GM18868 (cell line): ENCODE results near the gene TMEM240.
"Not testable (repeated sequence)": the region's sequence is repeated elsewhere in the genome, so short reads cannot be mapped to it uniquely, and the experiment has no call there.

ENCODE experiments used
- ATAC-seq: cut with Tn5 transposase; IDR thresholded peaks from one replicate; pipeline ENCODE4 v1.9.1; 2021; ENCODE audit warnings: mild to moderate bottlenecking, moderate library complexity; ENCODE audit not compliant: unreplicated experiment

TMEM240 gene

DNA sequence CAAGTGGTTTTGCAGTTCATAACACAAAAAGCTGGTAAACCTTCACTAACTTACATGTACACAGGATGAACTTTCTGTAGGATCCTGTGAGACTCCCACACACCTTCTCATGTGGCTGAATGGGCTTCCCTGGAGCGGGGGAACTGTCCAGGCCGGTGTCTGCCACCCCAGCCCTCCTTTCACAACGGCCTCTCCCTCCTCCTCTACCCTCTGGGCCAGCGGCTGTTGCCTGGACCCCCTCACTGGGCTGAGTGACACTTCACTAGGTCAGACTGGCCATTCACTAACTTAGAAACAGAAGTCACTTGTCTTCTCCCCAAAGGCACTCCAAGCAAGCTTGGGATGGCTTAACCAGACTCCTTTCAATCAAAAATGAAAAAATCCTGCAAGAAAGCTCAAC lies 18.2 kb upstream of the TMEM240 start:
- ATAC-seq, result no peak

DNA sequence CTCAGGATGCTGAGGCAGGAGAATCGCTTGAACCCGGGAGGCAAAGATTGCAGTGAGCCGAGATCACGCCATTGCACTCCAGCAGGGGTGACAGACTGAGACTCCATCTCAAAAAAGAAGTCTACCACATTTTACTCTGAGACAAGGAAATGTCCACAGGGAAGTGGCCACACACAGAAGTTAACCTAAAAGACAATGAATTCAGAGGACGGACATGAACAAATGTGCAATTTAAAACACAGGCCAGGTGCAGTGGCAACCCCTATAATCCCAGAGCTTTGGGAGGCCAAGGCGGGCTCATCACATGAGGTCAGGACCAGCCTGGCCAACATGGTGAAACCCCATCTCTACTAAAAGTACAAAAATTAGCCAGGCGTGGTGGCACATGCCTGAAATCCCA lies 17.3 kb upstream of the TMEM240 start:
- not testable (repeated sequence) for ATAC-seq

DNA sequence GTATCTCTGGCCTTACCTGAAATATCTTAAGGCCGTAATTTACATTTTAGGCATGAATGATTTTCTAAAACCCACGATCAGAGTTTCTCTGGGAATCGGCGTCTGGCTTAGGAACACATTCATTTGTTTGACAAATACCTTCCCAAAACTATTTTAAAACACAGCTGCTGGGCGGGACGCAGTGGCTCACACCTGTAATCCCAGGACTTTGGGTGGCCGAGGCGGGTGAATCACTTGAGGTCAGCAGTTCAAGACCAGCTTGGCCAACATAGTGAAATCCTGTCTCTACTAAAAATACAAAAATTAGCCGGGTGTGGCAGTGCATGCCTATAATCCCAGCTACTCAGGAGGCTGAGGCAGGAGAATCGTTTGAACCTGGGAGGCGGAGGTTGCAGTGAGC lies 16.5 kb upstream of the TMEM240 start:
- ATAC-seq, result not testable (repeated sequence)

DNA sequence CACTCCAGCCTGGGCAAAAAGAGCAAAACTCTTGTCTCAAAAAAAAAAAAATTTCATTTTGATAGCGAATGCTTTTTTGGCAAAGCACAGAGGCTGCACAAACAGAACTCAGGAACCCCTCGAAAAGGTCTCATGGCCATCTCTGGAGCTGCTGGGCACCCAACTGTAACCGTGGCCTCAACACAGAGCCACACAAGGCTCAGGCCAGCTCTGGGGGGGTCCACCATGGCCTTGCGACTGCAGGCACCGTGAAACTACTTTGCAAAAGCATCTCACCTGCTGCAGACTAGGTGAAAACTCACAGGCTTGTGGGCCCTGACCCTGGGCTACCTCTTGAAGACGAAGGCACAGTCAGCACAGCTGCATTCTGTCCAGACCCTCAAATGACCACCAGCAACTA lies 16.1 kb upstream of the TMEM240 start:
- ATAC-seq, result no peak

DNA sequence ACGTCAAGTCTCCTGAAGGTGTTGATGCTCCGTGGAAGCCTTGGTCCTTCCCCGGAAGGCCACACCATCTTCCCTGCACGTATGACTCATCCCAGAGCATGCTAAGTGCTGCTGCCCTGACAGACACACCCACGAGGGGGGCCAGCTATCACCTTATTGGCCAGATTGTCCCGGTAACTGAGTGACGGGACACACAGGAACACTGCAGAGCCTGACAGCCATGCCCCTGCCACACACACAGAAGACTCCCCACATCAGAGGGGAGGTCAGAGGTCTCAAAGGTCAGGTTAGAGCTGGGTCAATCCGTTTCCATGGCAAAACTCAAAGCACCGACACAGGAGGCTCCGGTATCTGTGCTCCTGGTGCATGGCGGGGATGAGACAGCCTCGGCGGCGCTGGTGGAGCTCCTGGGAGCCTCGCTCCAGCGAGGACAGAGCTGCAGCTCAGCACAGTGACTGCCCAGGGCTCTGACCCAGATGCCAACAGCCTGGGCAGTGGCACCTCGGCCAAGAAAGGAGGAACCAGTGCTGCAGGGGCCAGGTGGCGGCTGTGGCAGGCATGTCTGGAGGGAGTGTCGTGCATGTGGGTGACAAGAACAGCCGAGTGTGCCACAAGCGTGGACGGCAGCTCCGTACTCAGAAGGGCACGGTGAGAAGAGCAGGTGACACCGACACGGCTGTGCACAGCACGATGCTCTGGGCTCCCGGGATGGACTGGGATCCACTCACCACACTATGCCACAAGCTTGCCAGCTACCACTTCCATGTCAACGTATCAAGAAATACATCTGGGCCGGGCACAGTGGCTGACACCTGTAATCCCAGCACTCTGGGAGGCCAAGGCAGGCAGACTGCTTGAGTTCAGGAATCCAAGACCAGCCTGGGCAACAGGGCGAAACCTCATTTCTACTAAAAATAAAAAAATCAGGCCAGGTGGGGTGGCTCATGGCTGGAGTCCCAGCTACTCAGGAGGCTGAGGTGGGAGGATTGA lies 14.8 kb upstream of the TMEM240 start:
- ATAC-seq, result no peak

DNA sequence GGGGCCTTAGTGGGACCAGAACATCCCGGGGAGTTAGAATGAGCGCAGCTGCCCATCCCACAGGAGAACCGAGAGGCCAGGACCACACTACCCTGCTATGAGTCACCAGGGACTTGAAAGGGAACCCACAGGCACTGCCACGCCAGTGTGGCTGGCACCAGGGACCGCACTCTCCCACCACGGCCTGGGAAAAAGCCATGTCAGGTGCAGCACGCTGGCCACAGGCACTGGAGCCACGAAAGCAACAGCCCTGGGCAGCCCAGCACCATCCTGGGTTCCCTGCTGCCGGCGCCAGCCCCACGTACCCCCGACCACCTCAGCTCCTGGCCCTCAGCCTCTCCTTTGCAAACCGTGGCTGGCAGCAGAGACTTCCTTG lies 14.1 kb upstream of the TMEM240 start:
- ATAC-seq, result no peak

DNA sequence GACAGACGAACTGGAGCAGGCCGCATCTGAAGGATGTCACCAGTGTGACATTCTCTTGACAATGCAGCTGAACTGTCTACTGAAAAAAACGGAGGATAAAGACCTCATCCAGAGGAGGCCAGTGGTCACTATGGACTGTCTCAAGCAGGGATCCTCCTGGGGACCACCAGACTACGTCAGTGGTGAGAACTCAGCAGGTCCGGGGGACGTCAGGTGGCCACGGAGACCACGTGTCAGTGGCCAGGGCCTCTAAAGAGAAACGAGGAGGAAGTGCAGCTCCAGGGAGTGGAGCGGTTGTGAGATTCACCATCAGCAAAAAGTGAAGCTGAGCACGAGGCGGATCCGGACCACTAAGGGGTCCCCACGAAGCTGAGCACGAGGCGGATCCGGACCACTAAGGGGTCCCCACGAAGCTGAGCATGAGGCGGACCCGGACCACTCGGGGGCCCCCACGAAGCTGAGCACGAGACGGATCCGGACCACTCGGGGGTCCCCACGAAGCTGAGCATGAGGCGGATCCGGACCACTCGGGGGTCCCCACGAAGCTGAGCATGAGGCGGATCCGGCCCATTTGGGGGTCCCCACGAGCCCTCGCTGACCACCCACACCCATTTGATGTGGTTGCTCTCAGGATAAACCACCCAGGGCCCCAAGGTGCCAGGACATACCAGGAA lies 13.5 kb upstream of the TMEM240 start:
- no peak for ATAC-seq

DNA sequence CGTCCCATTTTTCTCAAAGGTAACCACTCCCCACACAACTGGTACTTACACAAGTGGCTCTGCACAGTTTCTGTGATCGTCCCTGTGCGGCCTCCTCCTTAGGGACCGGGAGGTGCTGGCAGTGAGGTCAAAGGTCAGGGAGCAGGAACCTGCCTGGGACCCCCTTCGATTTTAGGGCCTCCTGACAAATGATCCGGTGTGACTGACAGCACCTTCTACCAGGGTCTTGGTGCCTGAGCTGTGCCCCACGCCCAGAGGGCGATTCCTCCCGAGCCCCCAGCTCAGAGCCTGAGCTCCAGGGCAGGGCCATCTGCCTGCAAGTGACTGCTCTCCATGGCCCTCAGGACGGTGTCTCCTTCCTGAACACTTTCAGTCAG lies 11.8 kb upstream of the TMEM240 start:
- ATAC-seq, result no peak

DNA sequence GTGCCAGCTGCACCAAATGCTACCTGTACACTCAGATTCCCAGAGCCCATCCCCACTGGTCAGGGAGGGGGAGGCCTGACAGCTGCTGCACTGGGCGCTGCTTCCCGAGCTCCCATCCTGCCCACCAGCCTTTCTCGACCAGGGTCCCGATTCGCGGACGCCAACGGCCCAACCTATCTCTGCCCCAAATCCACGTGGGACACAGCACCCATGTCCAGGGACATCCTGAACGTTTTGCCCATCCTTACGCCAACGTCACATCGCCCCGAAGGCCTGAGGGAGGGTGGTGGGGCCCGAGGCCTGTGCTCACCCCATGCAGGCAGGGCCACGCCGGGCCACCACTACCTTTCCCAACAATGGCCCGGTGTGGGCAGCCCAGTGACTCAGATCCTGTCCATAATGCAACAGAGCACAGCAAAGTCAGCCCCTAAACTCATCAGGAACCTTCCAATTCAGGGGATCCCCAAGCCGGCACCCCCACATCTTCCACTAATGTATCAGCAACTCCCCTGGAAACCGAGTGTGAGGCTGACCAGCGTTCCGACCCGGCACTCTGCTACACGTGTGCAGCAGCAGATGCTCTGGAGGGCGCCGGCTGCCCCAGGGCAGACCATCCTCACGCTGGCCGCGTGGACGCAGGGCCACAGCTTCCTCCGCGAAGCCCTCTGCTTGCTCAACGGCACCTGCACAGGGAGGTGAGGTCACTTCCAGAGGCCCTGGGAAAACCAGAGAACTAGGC lies 11.3 kb upstream of the TMEM240 start:
- no peak for ATAC-seq

DNA sequence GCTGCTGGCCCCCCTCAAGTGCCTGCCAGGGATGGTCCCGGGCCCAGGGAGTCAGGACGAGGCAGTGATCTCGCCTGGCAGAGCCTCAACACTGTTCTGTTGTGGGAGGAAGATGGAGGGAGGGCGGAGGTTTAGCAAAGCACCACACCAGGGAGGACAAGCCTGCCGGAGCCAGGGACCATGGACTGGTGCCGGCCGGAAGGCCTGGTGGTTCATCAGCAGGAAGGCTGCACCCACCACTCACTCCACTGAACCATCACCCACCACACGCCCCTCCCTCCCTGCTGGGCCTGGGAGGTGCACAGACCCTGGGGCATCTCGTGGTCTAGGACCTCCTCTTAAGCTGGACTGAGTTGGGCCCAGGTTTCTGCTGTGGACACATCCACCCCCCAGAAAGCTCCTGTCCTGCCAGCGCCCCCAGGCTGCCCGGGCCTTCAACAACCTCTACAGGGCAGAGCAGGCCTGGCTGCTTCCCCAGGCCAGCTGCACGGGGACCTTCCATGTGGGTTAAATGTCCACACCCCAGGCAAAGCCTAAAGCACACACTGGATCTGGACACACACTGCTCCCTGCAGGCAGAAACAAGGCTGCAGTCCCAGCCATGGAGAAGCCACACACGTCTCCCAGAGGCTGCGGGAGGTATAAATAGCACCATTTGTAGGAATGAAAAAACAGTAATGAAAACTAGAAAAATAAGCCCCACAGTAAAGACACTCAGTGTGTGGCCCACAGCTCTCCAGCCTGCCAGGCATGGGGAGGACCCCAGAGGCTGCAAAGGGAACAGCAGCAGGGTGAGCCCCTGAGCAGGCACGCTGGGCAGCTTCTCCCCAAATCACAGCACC lies 10.4 kb upstream of the TMEM240 start:
- no peak for ATAC-seq

DNA sequence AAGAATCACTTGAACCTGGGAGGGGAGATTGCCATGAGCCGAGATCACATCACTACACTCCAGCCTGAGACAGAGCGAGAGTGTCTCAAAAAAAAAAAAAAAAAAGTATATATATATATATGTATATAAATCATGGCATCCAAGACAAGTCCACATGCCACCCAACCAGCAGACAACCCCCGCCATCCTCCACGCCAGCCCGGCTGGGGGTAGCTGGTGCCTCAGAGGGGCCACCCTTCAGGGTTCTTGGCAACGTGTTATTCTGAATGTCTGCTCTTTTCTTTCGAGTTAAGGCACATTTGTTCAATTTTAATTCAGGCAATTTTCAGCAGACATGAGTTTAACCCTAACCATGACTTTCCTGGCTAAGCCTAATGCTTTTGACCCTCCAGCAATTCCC lies 9.7 kb upstream of the TMEM240 start:
- no peak for ATAC-seq

DNA sequence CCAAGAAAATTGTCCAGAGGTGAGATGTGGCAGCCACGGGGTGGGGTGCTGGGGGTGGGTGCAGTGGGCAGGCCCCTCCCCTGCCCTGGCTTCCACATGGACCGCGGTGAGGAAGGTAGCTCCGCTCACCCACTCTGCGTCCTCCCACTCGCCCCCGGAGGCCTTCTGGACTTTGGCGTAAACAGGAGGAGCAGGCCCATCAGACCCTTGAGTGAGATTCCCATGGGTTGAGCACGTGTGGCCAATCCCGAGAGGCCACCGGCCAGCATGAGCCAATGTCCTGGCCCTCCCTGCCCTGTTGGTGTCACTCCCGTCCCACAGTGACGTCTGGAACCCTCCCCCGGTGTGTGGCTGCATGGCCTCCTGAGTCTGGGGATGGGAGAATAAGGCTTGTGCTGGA lies 8.2 kb upstream of the TMEM240 start:
- no peak for ATAC-seq

DNA sequence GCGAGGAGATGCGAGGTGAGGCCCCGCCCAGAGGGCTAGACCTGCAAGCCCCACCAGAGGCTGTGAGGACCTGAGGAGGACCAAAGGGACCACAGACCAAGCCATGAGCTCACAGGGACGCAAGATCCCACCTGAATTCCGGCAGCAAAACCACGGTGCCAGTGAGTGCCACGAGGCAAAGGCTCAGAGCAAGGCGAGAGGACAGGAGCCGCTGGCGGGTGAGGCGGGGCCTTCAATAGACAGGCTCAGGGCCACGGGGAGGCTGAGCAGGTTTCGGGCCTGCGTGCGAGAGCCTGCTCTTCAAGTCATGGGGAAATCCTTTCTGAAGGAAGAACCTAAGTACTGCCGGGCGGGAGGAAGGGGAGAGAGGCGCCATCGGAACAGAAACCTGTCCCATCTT lies 7.1 kb upstream of the TMEM240 start:
- ATAC-seq, result no peak

DNA sequence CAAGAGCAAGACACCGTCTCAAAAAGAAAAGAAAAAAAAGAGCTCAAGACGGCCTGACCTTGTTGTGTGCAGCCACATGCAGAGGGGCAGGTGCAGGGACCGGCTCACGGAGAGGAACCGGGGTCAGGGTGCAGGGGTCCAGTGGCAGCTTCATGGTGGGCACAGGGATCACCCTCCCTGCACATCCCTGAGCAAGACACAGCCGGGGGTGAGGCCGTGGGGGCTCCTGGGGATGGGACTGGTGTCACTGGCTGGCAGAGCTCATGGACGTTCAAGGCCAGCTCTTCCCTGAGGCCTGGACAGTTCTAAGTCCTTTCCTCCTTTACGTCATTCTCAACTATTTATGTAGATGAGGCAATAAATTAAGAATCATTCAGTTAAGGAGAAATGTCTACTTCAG lies 6.6 kb upstream of the TMEM240 start:
- no peak for ATAC-seq

DNA sequence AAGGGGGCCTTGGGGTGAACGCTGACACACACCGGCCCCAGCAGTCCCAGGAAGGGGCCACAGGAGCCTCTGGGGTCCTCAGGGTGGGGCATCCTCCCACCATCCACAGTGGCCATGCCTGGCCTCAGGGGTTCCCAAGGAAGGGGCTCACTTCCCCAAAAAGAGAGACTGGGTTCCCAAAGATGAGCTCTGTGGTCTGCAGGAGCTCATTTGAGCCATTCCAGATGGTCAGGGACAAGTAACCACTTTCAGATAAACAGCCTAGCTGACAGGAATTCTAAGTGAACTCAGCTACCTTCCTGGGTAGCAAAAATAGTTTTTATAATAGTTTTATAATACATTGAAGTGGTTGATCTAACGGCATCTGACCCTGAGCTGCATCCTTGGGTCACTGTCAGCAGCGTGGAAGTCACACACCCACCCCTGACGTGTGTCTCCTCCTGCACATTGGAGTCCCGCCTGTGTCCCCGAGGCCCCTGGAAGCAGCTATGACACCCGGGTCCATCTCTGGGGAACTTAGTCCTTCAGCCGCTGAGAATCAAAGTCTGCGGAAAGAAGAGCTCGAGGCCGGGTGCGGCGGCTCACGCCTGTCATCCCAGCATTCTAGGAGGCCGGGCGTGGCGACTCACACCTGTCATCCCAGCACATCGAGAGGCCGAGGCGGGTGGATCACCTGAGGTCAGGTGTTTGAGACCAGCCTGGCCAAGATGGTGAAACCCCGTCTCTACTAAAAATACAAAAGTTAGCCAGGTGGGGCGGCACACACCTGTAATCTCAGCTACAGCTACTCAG lies 5.7 kb upstream of the TMEM240 start:
- no peak for ATAC-seq

DNA sequence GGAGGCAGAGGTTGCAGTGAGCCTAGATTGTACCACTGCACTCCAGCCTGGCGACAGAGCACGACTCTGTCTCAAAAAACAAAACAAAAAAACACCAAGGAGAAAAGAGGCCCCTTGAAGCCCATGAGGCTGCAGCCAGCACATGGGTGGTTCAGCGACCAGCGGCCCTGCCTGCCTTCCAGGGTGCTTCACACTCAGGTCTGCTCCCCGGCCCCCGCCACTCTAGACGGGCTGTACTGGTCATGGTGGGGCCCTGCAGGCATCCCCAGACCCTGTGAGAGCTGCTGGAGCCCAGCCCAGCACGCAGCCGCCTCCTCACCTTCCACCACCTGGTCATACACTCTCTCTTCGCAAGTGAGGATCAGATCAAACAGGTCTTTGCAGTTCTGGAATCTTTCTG lies 4.1 kb upstream of the TMEM240 start:
- ATAC-seq, result no peak

DNA sequence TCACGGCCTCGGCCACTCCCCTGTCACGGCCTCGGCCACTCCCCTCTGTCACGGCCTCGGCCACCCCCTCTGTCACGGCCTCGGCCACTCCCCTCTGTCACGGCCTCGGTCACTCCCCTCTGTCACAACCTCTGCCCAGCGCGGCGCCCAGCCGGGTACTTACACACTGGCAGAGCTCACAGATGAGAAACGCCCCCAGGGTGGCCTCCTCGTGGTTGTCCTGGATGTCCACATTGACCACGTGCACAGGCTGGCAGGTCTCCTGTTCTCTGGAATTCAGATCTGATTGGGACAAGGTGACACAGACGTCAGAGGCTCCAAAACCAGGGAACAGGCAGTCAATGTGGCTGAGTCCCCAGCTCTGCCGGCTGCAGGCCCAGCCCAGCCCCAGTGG lies 3.3 kb upstream of the TMEM240 start:
- no peak for ATAC-seq

DNA sequence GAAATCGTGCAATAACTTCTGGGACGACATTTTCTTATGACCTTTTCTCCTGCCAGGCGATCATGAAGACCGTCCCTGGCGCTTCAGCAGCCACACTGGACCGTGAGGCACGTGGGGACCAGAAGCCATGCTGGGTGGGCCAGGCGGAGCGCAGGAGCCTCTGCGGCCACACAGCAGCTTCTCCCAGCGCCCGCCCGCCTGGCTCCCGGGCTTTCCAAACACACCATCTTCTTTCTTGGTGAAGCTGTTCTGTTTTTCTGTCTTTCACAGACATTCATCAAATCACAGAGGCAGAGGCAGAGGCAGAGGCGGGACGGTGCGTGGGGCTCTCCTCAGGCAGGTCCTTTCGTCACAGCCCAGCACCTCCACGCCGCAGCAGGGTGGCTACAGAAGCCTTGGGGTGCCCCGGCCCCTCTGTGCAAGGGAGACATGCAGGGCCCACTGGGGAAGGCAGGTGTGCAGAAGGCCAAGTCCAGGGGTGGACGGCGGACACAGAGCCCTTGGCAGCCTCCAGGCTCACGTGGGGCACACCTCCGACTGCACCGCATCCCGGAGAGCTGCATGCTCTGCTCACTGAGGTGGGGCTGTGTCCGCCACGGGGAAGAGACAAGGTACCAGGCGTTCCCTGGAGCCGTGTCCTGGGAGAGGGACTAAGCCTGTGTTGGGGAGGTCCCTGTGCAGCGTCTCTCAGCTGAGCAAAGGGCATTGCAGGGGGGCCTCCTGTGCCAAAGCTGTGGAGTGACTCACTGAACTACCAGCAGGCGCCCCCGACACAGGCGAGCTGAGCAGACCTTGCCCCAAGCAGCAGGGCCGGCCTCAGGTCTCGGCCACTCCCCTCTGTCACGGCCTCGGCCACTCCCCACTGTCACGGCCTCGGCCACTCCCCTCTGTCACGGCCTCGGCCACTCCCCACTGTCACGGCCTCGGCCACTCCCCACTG lies 2.6 kb upstream of the TMEM240 start:
- no peak for ATAC-seq
